Measurements from ENCODE around the gene ZNF594.

- TF ChIP-seq CTCF (IDR thresholded peaks at IDR 0.05) (no peak), POLR2A (IDR thresholded peaks at IDR 0.05) (no peak)
Measured at GRCh38 chr17:5183410-5183793, 8.3 kb downstream of the ZNF594 start.

Measured in suprapubic skin (tissue), 3 donors.